H1 (cell line): ENCODE measurements around the gene PHOX2A. TPM values are rescaled to one million over a fixed set of nuclear protein-coding genes. Genes with fewer than 3 reads are reported as not detected.

ENCODE experiments used
- CHD7 ChIP-seq: fragments of 300-600 bp; sonication (generic); IDR thresholded peaks from 2 replicates; pipeline ENCODE4 v1.7.1; 2012; ENCODE audit warnings: low read length, moderate library complexity, mild to moderate bottlenecking, inconsistent platforms; ENCODE audit not compliant: insufficient replicate concordance
- CTBP2 ChIP-seq: IDR thresholded peaks from 2 replicates; pipeline ENCODE4 v1.7.0; 2011; ENCODE audit warnings: borderline replicate concordance, mild to moderate bottlenecking, moderate library complexity, mixed read lengths, low read length; ENCODE audit not compliant: insufficient read depth, insufficient read length
- EGR1 ChIP-seq: IDR thresholded peaks from 2 replicates; pipeline ENCODE4 v1.6.1; 2011; ENCODE audit warnings: low read depth, low read length, borderline replicate concordance
- EZH2 ChIP-seq: fragments of 200-600 bp; sonication (generic); IDR thresholded peaks from 2 replicates; pipeline ENCODE4 v1.7.1; 2012; ENCODE audit warnings: low read depth, mild to moderate bottlenecking, moderate library complexity, low read length, inconsistent platforms; ENCODE audit not compliant: severe bottlenecking
- PHF8 ChIP-seq: fragments of 200-600 bp; sonication (generic); conservative IDR thresholded peaks from 2 replicates; pipeline ENCODE4 v1.7.1; 2012; ENCODE audit warnings: low read depth, mild to moderate bottlenecking, inconsistent platforms, low read length, moderate library complexity
- POU5F1 ChIP-seq: IDR thresholded peaks from 2 replicates; pipeline ENCODE4 v1.6.1; 2011; ENCODE audit warnings: low read depth, mild to moderate bottlenecking, low read length, moderate library complexity
- RXRA ChIP-seq: IDR thresholded peaks from 2 replicates; pipeline ENCODE4 v1.6.1; 2011; ENCODE audit warnings: low read depth, mild to moderate bottlenecking, low read length, moderate library complexity; ENCODE audit not compliant: insufficient read depth
- polyA plus RNA-seq, 7 experiments: library from polyadenylated mRNA; depleted of rRNA in 3 of 7; stranded (reverse) in 5 of 7; unstranded in 2 of 7; fragments of >200 nt in 5 of 7; fragments of 200-250 nt in 2 of 7; gene quantifications; 1 replicate in 5 of 7; 2 replicates in 1 of 7; 4 replicates in 1 of 7; pipeline versions ENCODE4 v1.2.1 to v1.2.3, GENCODE V29; 2011 to 2013; ENCODE audit warnings: missing spikeins in 2 of 7, mixed read lengths in 2 of 7
- total RNA-seq: library from RNA; stranded (reverse); fragmentation: NEBNext Ultra II Directional; extraction: Animal tissue kit (Norgen Biotek cat#: 25700); gene quantifications from 2 replicates; pipeline ENCODE4 v1.2.1, GENCODE V29; 2021

PHOX2A gene
- total and polyA plus RNA-seq, 2 of the 8 experiments (the other 6 are each of a cell fraction or from before 2014, with no cell fraction given) = 0.67 TPM; not detected in 1

GRCh38 chr11:72247584-72247983, 3.6 kb upstream of the PHOX2A start (continued):
- TF ChIP-seq CHD7 (no peak), POU5F1 (no peak), EZH2 (no peak), PHF8 (no peak), CTBP2 (no peak), RXRA (no peak), EGR1 (no peak)
